H1 (cell line): ENCODE data around the gene MPC1. TPM values are rescaled to one million over a fixed set of nuclear protein-coding genes. Genes with fewer than 3 reads are reported as not detected.

ENCODE experiments used
- CBX5 ChIP-seq: fragments of 300-800, 300-1000 bp; sonication (generic); IDR thresholded peaks from 2 replicates; pipeline ENCODE4 v1.7.1; 2016; ENCODE audit warnings: antibody characterized with exemption, low read length, low read depth
- HDAC6 ChIP-seq: IDR thresholded peaks from one replicate; pipeline ENCODE4 v1.7.1; 2012; ENCODE audit warnings: low read depth, mild to moderate bottlenecking, inconsistent platforms, low read length, moderate library complexity
- JUND ChIP-seq: IDR thresholded peaks from 2 replicates; pipeline ENCODE4 v1.6.1; 2011; ENCODE audit warnings: mild to moderate bottlenecking, improper control_type of control experiment, low read length
- polyA plus RNA-seq, 7 experiments: library from polyadenylated mRNA; depleted of rRNA in 3 of 7; stranded (reverse) in 5 of 7; unstranded in 2 of 7; fragments of >200 nt in 5 of 7; fragments of 200-250 nt in 2 of 7; gene quantifications; 1 replicate in 5 of 7; 2 replicates in 1 of 7; 4 replicates in 1 of 7; pipeline versions ENCODE4 v1.2.1 to v1.2.3, GENCODE V29; 2011 to 2013; ENCODE audit warnings: missing spikeins in 2 of 7, mixed read lengths in 2 of 7
- total RNA-seq: library from RNA; stranded (reverse); fragmentation: NEBNext Ultra II Directional; extraction: Animal tissue kit (Norgen Biotek cat#: 25700); gene quantifications from 2 replicates; pipeline ENCODE4 v1.2.1, GENCODE V29; 2021

Gene MPC1
- total and polyA plus RNA-seq, 2 of the 8 experiments (the other 6 are each of a cell fraction or from before 2014, with no cell fraction given): 10.2 to 12.6 TPM

GRCh38 chr6:166395351-166395750 lies 12.6 kb upstream of the MPC1 start (continued):
- no peak for TF ChIP-seq JUND
- no peak for TF ChIP-seq CBX5
- no peak for TF ChIP-seq HDAC6
